H1 (cell line): ENCODE measurements around the gene FAM111A. TPM values are rescaled to one million over a fixed set of nuclear protein-coding genes. Genes with fewer than 3 reads are reported as not detected.
"Not testable (repeated sequence)": the region's sequence is repeated elsewhere in the genome, so short reads cannot be mapped to it uniquely, and the experiment has no call there.

ENCODE experiments used
- CTCF ChIA-PET: fragments of 300-600 bp; sonication (Branson Sonifier 250); formaldehyde crosslinking; loops from one replicate; lab custom pipeline; 2021; ENCODE audit not compliant: partially characterized antibody; lab: Charles Lee
- POLR2A ChIA-PET: fragments of 300-600 bp; sonication (Branson Sonifier 250); formaldehyde crosslinking; loops from one replicate; lab custom pipeline; 2021; ENCODE audit warnings: inconsistent platforms; ENCODE audit not compliant: partially characterized antibody; lab: Charles Lee
- DNase-seq, 2 experiments: peaks; one replicate each; pipeline versions ENCODE4 v3.0.0 to v3.0.0-alpha.2; 2010 to 2022; ENCODE audit warnings: low spot score in 2 of 2, low read depth in 1 of 2, mixed read lengths in 1 of 2
- FAIRE-seq: peaks from 2 replicates; lab custom pipeline; 2011; peaks lifted over from hg19 to GRCh38; lab: Jason Lieb, UNC
- H2AFZ ChIP-seq: 2 replicates; pipeline ENCODE4 v1.8.1; 2012; ENCODE audit warnings: low read length, inconsistent platforms
- H2AK5ac ChIP-seq: 2 replicates; pipeline ENCODE4 v1.6.1; 2013; ENCODE audit warnings: low read depth, low read length
- H2BK120ac ChIP-seq: replicated peaks from 2 replicates; pipeline ENCODE3; 2013; ENCODE audit warnings: low read depth, low read length, inconsistent platforms
- H2BK12ac ChIP-seq: 2 replicates; pipeline ENCODE4 v1.6.1; 2013; ENCODE audit warnings: low read depth, low read length
- H2BK15ac ChIP-seq: 2 replicates; pipeline ENCODE4 v1.6.1; 2013; ENCODE audit warnings: low read length
- H2BK20ac ChIP-seq: 2 replicates; pipeline ENCODE4 v1.6.1; 2013; ENCODE audit warnings: low read length
- H2BK5ac ChIP-seq: 2 replicates; pipeline ENCODE4 v1.6.1; 2013; ENCODE audit warnings: low read depth, low read length
- H3K14ac ChIP-seq: 2 replicates; pipeline ENCODE4 v1.6.1; 2013; ENCODE audit warnings: inconsistent platforms; ENCODE audit not compliant: insufficient read length
- H3K18ac ChIP-seq: 2 replicates; pipeline ENCODE4 v1.6.1; 2013; ENCODE audit warnings: low read length; ENCODE audit errors: extremely low read depth
- H3K23ac ChIP-seq: 2 replicates; pipeline ENCODE4 v1.6.1; 2013; ENCODE audit warnings: inconsistent platforms; ENCODE audit not compliant: insufficient read length
- H3K23me2 ChIP-seq: 2 replicates; pipeline ENCODE4 v1.6.1; 2013; ENCODE audit warnings: low read depth, low read length
- H3K27ac ChIP-seq: 2 replicates; pipeline ENCODE4 v1.6.1; 2011; ENCODE audit warnings: low read depth, low read length, inconsistent platforms
- H3K27me3 ChIP-seq, 4 experiments: replicated peaks in 1 of 4; 1 replicate in 1 of 4; 2 replicates in 3 of 4; pipeline versions ENCODE4 v1.6.1 to v1.8.1; 2011 to 2013; ENCODE audit warnings: low read length in 3 of 4, mild to moderate bottlenecking in 3 of 4, inconsistent platforms in 2 of 4, mixed read lengths in 2 of 4, moderate library complexity in 1 of 4; ENCODE audit not compliant: control insufficient read depth in 3 of 4, insufficient read depth in 3 of 4; ENCODE audit errors: extremely low read depth in 1 of 4
- H3K36me3 ChIP-seq, 4 experiments: 2 replicates each; pipeline versions ENCODE4 v1.6.1 to v1.8.1; 2011 to 2013; ENCODE audit warnings: mild to moderate bottlenecking in 4 of 4, low read length in 3 of 4, moderate library complexity in 2 of 4, control low read depth in 1 of 4, inconsistent platforms in 1 of 4; ENCODE audit not compliant: insufficient read depth in 4 of 4, control insufficient read depth in 2 of 4
- H3K4ac ChIP-seq: replicated peaks from 2 replicates; pipeline ENCODE3; 2013; ENCODE audit warnings: low read length, low read depth, mixed read lengths, inconsistent platforms; ENCODE audit not compliant: insufficient read length
- H3K4me1 ChIP-seq, 4 experiments: replicated peaks in 1 of 4; 1 replicate in 1 of 4; 2 replicates in 3 of 4; pipeline versions ENCODE4 v1.6.1 to v1.8.1; 2011 to 2013; ENCODE audit warnings: low read length in 3 of 4, inconsistent platforms in 2 of 4, mixed read lengths in 1 of 4; ENCODE audit not compliant: insufficient read depth in 4 of 4, control insufficient read depth in 3 of 4
- H3K4me2 ChIP-seq, 2 experiments: 2 replicates each; pipeline versions ENCODE4 v1.6.1 to v1.8.1; 2011 to 2013; ENCODE audit warnings: low read depth in 2 of 2, low read length in 2 of 2, control low read depth in 1 of 2, inconsistent platforms in 1 of 2, mild to moderate bottlenecking in 1 of 2; ENCODE audit not compliant: insufficient read depth in 1 of 2
- H3K4me3 ChIP-seq, 4 experiments: fragments of 200-600, 300-600 bp in 1 of 4; sonication (generic), shearing (Covaris generic), sonication (Bioruptor Twin) in 1 of 4; 2 replicates each; pipeline versions ENCODE4 v1.5.1 to v1.8.1; 2011 to 2016; ENCODE audit warnings: low read length in 4 of 4, low read depth in 3 of 4, control low read depth in 2 of 4, inconsistent platforms in 2 of 4, mild to moderate bottlenecking in 2 of 4, mixed read lengths in 1 of 4, moderate library complexity in 1 of 4; ENCODE audit not compliant: insufficient read depth in 2 of 4; ENCODE audit errors: extremely low read depth in 1 of 4
- H3K56ac ChIP-seq: replicated peaks from 2 replicates; pipeline ENCODE3; 2013; ENCODE audit warnings: low read depth, mild to moderate bottlenecking, mixed read lengths, low read length, inconsistent platforms; ENCODE audit not compliant: insufficient read length
- H3K79me1 ChIP-seq: 2 replicates; pipeline ENCODE4 v1.6.1; 2013; ENCODE audit warnings: low read depth, low read length, control low read depth
- H3K79me2 ChIP-seq, 2 experiments: 2 replicates each; pipeline versions ENCODE4 v1.6.1 to v1.8.1; 2012 to 2013; ENCODE audit warnings: low read length in 2 of 2, mild to moderate bottlenecking in 2 of 2, inconsistent platforms in 1 of 2; ENCODE audit not compliant: insufficient read depth in 2 of 2, control insufficient read depth in 1 of 2
- H3K9ac ChIP-seq, 4 experiments: replicated peaks in 1 of 4; 1 replicate in 1 of 4; 2 replicates in 3 of 4; pipeline versions ENCODE4 v1.6.1 to v1.8.1; 2011 to 2013; ENCODE audit warnings: low read depth in 3 of 4, low read length in 3 of 4, control low read depth in 2 of 4, mild to moderate bottlenecking in 2 of 4, moderate library complexity in 2 of 4, inconsistent platforms in 1 of 4; ENCODE audit errors: extremely low read depth in 1 of 4
- H3K9me3 ChIP-seq, 2 experiments: 2 replicates each; pipeline versions ENCODE4 v1.6.1 to v1.8.1; 2012 to 2013; ENCODE audit warnings: mild to moderate bottlenecking in 2 of 2, moderate library complexity in 2 of 2, control low read depth in 1 of 2, inconsistent platforms in 1 of 2, low read depth in 1 of 2, low read length in 1 of 2, mixed read lengths in 1 of 2; ENCODE audit not compliant: insufficient read depth in 2 of 2
- H4K20me1 ChIP-seq, 2 experiments: replicated peaks in 1 of 2; 2 replicates each; pipeline versions ENCODE3 to v1.8.1; 2011 to 2013; ENCODE audit warnings: inconsistent platforms in 2 of 2, low read length in 2 of 2, mild to moderate bottlenecking in 1 of 2; ENCODE audit not compliant: insufficient read depth in 2 of 2, control insufficient read depth in 1 of 2
- H4K5ac ChIP-seq: 2 replicates; pipeline ENCODE4 v1.6.1; 2013; ENCODE audit warnings: low read length, low read depth, mixed read lengths, inconsistent platforms; ENCODE audit not compliant: insufficient read length
- H4K8ac ChIP-seq: 2 replicates; pipeline ENCODE4 v1.8.0; 2013; ENCODE audit warnings: mild to moderate bottlenecking, moderate library complexity, low read length, inconsistent platforms; ENCODE audit not compliant: insufficient read depth; ENCODE audit errors: extremely low read depth
- H4K91ac ChIP-seq: replicated peaks from 2 replicates; pipeline ENCODE3; 2013; ENCODE audit warnings: low read length, mixed read lengths, inconsistent platforms; ENCODE audit not compliant: insufficient read length
- CBX5 ChIP-seq: fragments of 300-800, 300-1000 bp; sonication (generic); IDR thresholded peaks from 2 replicates; pipeline ENCODE4 v1.7.1; 2016; ENCODE audit warnings: antibody characterized with exemption, low read length, low read depth
- JUND ChIP-seq: IDR thresholded peaks from 2 replicates; pipeline ENCODE4 v1.6.1; 2011; ENCODE audit warnings: mild to moderate bottlenecking, improper control_type of control experiment, low read length
- RBBP5 ChIP-seq: IDR thresholded peaks from 2 replicates; pipeline ENCODE4 v1.7.1; 2012; ENCODE audit warnings: low read depth, mild to moderate bottlenecking, inconsistent platforms, low read length, moderate library complexity, borderline replicate concordance
- SIN3A ChIP-seq, 2 experiments: IDR thresholded peaks in 1 of 2; conservative IDR thresholded peaks in 1 of 2; 2 replicates each; pipeline ENCODE4 v1.6.1; 2011 to 2012; ENCODE audit warnings: low read length in 2 of 2, improper control_type of control experiment in 1 of 2, low read depth in 1 of 2, mild to moderate bottlenecking in 1 of 2
- SIRT6 ChIP-seq: IDR thresholded peaks from one replicate; pipeline ENCODE4 v1.7.1; 2012; ENCODE audit warnings: low read length, inconsistent platforms
- SP1 ChIP-seq: IDR thresholded peaks from 2 replicates; pipeline ENCODE4 v1.6.1; 2011; ENCODE audit warnings: low read depth, low read length
- TEAD4 ChIP-seq: IDR thresholded peaks from 2 replicates; pipeline ENCODE4 v1.6.1; 2012; ENCODE audit warnings: low read depth, low read length, inconsistent platforms, mixed read lengths
- WGBS, 2 experiments: shearing (Covaris generic) in 1 of 2; methylation state at CpG; one replicate each; pipeline versions ENCODE4 v1.1.6 to v1.1.7; 2013 to 2015; ENCODE audit warnings: low lambda C conversion rate in 2 of 2, mixed read lengths in 2 of 2, inconsistent platforms in 1 of 2, low coverage in 1 of 2, missing lambda C conversion rate in 1 of 2; ENCODE audit not compliant: insufficient replicate concordance in 2 of 2, insufficient coverage in 1 of 2, insufficient read length in 1 of 2; ENCODE audit errors: extremely low coverage in 1 of 2, missing lambda C conversion rate in 1 of 2; 5-methylcytosine and 5-hydroxymethylcytosine counted together
- polyA plus RNA-seq, 7 experiments: library from polyadenylated mRNA; depleted of rRNA in 3 of 7; stranded (reverse) in 5 of 7; unstranded in 2 of 7; fragments of >200 nt in 5 of 7; fragments of 200-250 nt in 2 of 7; gene quantifications; 1 replicate in 5 of 7; 2 replicates in 1 of 7; 4 replicates in 1 of 7; pipeline versions ENCODE4 v1.2.1 to v1.2.3, GENCODE V29; 2011 to 2013; ENCODE audit warnings: missing spikeins in 2 of 7, mixed read lengths in 2 of 7
- total RNA-seq: library from RNA; stranded (reverse); fragmentation: NEBNext Ultra II Directional; extraction: Animal tissue kit (Norgen Biotek cat#: 25700); gene quantifications from 2 replicates; pipeline ENCODE4 v1.2.1, GENCODE V29; 2021

FAM111A gene
- total and polyA plus RNA-seq, 2 of the 8 experiments (the other 6 are each of a cell fraction or from before 2014, with no cell fraction given), result 10.2 to 29.9 TPM

DNA sequence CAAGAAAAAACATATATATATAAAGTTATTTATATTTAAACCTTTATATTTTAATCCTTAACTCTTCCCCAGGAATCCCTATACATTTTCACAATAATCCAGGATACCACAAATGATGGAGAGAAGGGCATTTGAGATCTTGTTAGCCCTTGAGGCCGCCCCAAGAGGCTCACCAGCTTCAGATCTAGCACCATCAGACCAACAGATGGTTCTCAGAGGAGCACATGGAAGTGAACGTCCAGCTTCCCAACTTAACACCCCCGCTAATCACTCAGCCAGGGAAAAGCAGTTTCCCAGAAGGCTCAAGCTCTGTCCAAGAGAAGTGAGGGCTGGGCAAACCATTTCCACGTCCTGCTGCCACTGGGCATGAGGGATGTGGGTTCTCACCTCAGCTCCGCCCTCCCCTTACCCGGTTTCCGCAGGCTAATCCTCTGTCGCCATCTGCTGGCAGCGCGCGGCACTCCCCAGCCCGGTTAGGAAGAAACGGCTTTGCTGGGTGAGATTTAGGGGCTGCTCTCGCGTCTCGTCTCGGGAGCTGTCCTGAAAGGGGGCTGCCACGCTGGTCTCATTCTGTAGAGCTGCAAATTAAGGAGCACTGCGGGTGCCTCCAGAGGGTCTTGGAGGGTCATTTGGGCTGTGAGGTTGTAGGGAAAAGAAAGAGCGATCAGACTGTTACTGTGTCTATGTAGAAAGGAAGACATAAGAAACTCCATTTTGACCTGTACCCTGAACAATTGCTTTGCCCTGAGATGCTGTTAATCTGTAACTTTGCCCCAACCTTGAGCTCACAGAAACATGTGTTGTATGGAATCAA lies 6.8 kb upstream of the FAM111A start (continued):
- TF ChIP-seq TEAD4, result no peak
- TF ChIP-seq SIN3A (conservative IDR thresholded peaks at IDR 0.05 in 1 of 2, IDR thresholded peaks at IDR 0.05 in 1 of 2; ENCODE audit: low read depth in 1 of 2, low read length in 2 of 2), result 0 out of 4 replicates have a peak, but pooled peaks of 1 of the 2 experiments have one; percentile 35
- no peak for TF ChIP-seq SIRT6
- no peak for TF ChIP-seq RBBP5
- TF ChIP-seq JUND, result no peak
- no peak for TF ChIP-seq SP1
- TF ChIP-seq CBX5, result no peak

DNA sequence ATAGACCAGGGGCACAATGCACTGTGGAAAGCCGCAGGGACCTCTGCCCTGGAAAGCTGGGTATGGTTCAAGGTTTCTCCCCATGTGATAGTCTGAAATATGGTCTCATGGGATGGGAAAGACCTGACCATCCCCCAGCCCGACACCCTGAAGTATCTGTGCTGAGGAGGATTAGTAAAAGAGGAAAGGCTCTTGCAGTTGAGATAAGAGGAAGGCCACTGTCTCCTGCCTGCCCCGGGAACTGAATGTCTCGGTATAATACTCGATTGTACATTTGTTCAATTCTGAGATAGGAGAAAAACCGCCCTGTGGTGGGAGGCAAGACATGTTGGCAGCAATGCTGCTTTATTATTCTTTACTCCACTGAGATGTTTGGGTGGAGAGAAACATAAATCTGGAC lies 6.1 kb upstream of the FAM111A start:
- H4K5ac ChIP-seq, H2BK120ac ChIP-seq, H2AK5ac ChIP-seq, H4K8ac ChIP-seq, H3K14ac ChIP-seq, H2BK12ac ChIP-seq, H3K79me2 ChIP-seq, H3K27me3 ChIP-seq, H3K23ac ChIP-seq, H3K4me1 ChIP-seq, H3K56ac ChIP-seq, H3K23me2 ChIP-seq, H3K9ac ChIP-seq, H3K18ac ChIP-seq, H3K4ac ChIP-seq, H3K27ac ChIP-seq, H3K79me1 ChIP-seq, H3K4me3 ChIP-seq, DNase-seq, H2BK20ac ChIP-seq, H2BK15ac ChIP-seq, FAIRE-seq, H2AFZ ChIP-seq, H3K4me2 ChIP-seq, H4K91ac ChIP-seq, H4K20me1 ChIP-seq, H2BK5ac ChIP-seq: not testable (repeated sequence)
- WGBS, 2 experiments, result 94% methylated on average over 6 of the region's 6 CpGs; no CpG with 5 or more reads in 1 of the 2 experiments
- ChIA-PET CTCF (interaction anchor here (0.5 to 2.6 kb wide), 39 partner anchors 8 to 569 kb away, joined by 3 to 20 read pairs (median 5); partner anchors contain the start of gene DTX4), POLR2A (interaction anchor here (1.0 kb wide), 1 partner anchor 34 kb away, joined by 3 read pairs; no protein-coding TSS in a partner anchor)
- Histone ChIP-seq H3K9me3 (peaks cover 18 to 20% of the 10 kb centered on the region in 2 experiments), H3K36me3 (peaks cover 3 to 35% (median 7%) of the 10 kb centered on the region in 4 experiments; a peak in 5 of 8 replicates)
